OCI-LY3 (cell line): ENCODE data around the gene FCHSD2.
"Not testable (repeated sequence)": the region's sequence is repeated elsewhere in the genome, so short reads cannot be mapped to it uniquely, and the experiment has no call there.

Experiments
- H2AFZ ChIP-seq: fragments of 200-600, 300-600 bp; shearing (Covaris generic); 2 replicates; pipeline ENCODE4 v1.6.0; 2014; ENCODE audit warnings: antibody characterized with exemption, low read depth, low read length
- H3K27ac ChIP-seq: fragments of 200-600, 300-600 bp; sonication (generic); 2 replicates; pipeline ENCODE4 v1.5.1; 2014; ENCODE audit warnings: mild to moderate bottlenecking, low read length, moderate library complexity, mixed read lengths
- H3K27me3 ChIP-seq: fragments of 200-600, 300-600 bp; sonication (generic); 2 replicates; pipeline ENCODE4 v1.6.1; 2014; ENCODE audit warnings: low read depth, low read length, mixed read lengths
- H3K36me3 ChIP-seq: fragments of 200-600, 300-600 bp; sonication (generic); replicated peaks from 2 replicates; pipeline ENCODE3; 2014; ENCODE audit warnings: low read depth, low read length, mixed read lengths
- H3K4me1 ChIP-seq: fragments of 300-600, 200-600 bp; sonication (generic); 2 replicates; pipeline ENCODE4 v1.6.1; 2014; ENCODE audit warnings: low read length, mixed read lengths
- H3K4me2 ChIP-seq: fragments of 200-600, 300-600 bp; sonication (generic); 2 replicates; pipeline ENCODE4 v1.6.1; 2014; ENCODE audit warnings: low read length, mixed read lengths
- H3K4me3 ChIP-seq: fragments of 300-600, 200-600 bp; sonication (generic); 2 replicates; pipeline ENCODE4 v1.5.1; 2014; ENCODE audit warnings: antibody characterized with exemption, mild to moderate bottlenecking, low read length, moderate library complexity
- H3K79me2 ChIP-seq: fragments of 300-600, 200-600 bp; shearing (Covaris generic); 2 replicates; pipeline ENCODE4 v1.6.1; 2014; ENCODE audit warnings: mild to moderate bottlenecking, low read length, mixed read lengths
- H3K9ac ChIP-seq: fragments of 300-600, 200-600 bp; shearing (Covaris generic); 2 replicates; pipeline ENCODE4 v1.6.0; 2014; ENCODE audit warnings: mild to moderate bottlenecking, low read length, moderate library complexity
- H3K9me3 ChIP-seq: fragments of 200-600, 300-600 bp; shearing (Covaris generic); 2 replicates; pipeline ENCODE4 v1.6.1; 2014; ENCODE audit warnings: low read length, mixed read lengths; ENCODE audit not compliant: insufficient read depth
- H4K20me1 ChIP-seq: fragments of 200-600, 300-600 bp; sonication (generic); 2 replicates; pipeline ENCODE4 v1.6.1; 2016; ENCODE audit warnings: low read length, mixed read lengths; ENCODE audit not compliant: insufficient read depth
- EZH2phosphoT487 ChIP-seq: fragments of 200-600 bp; shearing (Covaris generic); IDR thresholded peaks from 2 replicates; pipeline ENCODE4 v1.6.1; 2018; ENCODE audit warnings: antibody characterized with exemption, mixed run types, low read depth
- TF ChIP-seq, protein P1 (sequence below): fragments of 200-600, 300-600 bp; sonication (generic); IDR thresholded peaks from 2 replicates; pipeline ENCODE4 v1.5.1; 2014; ENCODE audit warnings: antibody characterized with exemption, low read length, low read depth

Gene FCHSD2

DNA sequence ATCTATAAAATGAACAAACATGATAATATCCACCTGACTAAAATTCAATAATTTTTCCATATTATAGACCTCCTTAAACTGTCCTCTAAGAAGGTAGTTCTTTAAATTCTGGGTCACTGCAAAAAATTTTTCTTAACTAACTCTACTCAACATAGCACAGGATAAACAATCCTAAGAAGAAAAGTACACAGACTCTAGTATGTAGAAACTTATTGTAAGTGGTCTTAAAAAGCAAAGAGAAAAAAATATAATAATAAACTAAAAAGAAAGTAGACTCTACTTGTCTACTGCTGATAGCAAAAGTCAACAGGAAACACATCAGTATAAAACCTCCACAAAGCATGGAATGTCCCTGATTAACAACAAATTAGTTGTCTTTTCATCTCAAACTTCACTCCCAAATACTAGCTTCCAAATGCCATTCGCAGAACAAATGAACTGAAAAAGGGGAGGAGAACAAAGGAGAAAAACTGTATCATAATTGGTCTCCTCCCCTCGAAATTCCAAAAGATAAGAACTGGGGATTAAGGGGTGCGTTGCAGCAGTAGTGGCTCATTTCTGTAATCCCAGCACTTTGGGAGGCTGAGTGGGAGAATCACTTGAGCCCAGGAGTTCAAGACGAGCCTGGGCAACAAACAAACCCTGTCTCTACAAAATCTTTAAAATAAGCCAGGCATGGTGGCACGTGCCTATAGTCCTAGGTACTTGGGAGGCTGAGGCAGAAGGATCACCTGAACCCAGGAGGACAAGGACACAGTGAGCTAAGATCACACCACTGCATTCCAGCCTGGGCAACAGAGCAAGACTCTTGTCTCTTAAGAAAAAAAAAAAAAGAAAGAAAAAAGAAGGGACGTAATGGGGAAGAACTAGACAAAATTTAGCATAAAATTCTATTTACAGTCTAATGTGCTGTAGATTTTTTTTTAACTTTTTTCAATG is 6.5 kb downstream of the FCHSD2 start:
- H3K79me2 ChIP-seq: peaks cover 100% of the 10 kb centered on the region
- H3K4me2 ChIP-seq: 0 out of 2 replicates have a peak overlapping the region, but pooled peaks have one; percentile 9

DNA sequence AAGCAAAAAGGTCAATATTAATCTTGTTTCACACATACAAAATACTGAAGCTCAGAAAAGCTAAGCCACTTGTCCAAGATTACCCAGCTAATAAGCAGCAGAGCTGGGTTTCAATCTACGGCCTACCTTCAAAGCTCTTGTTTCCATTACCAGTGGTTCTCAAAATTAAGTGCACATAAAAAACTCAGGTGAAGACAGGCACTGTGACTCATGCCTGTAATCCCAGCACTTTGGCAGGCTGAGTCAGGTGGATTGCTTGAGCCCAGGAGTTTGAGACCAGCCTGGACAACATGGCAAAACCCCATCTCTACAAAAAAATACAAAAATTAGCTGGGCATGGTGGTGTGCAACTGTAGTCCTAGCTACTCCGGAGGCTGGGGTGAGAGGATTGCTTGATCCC is 9.8 kb downstream of the FCHSD2 start:
- not testable (repeated sequence) for H3K27me3 ChIP-seq, H3K27ac ChIP-seq, H3K4me2 ChIP-seq, H3K9me3 ChIP-seq, H2AFZ ChIP-seq, H3K9ac ChIP-seq, H3K4me3 ChIP-seq
- Histone ChIP-seq H3K4me1 (peaks cover 24% of the 10 kb centered on the region), H3K79me2 (peaks cover 100% of the 10 kb centered on the region), H4K20me1 (peaks cover 92% of the 10 kb centered on the region), H3K36me3 (peaks cover 75% of the 10 kb centered on the region)

More for the DNA sequence above, 6.5 kb downstream of the FCHSD2 start:
- TF ChIP-seq EZH2phosphoT487: no peak
- TF ChIP-seq, protein P1, sequence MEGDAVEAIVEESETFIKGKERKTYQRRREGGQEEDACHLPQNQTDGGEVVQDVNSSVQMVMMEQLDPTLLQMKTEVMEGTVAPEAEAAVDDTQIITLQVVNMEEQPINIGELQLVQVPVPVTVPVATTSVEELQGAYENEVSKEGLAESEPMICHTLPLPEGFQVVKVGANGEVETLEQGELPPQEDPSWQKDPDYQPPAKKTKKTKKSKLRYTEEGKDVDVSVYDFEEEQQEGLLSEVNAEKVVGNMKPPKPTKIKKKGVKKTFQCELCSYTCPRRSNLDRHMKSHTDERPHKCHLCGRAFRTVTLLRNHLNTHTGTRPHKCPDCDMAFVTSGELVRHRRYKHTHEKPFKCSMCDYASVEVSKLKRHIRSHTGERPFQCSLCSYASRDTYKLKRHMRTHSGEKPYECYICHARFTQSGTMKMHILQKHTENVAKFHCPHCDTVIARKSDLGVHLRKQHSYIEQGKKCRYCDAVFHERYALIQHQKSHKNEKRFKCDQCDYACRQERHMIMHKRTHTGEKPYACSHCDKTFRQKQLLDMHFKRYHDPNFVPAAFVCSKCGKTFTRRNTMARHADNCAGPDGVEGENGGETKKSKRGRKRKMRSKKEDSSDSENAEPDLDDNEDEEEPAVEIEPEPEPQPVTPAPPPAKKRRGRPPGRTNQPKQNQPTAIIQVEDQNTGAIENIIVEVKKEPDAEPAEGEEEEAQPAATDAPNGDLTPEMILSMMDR: no peak
- H3K9me3 ChIP-seq: no peaks in the 10 kb centered on the region
- peaks cover 78% of the 10 kb centered on the region for H3K36me3 ChIP-seq
- H2AFZ ChIP-seq: no peak overlapping the region
- H3K27me3 ChIP-seq: no peaks in the 10 kb centered on the region
- no peak overlapping the region for H3K4me3 ChIP-seq
- peaks cover 42% of the 10 kb centered on the region for H3K4me1 ChIP-seq
- no peak overlapping the region for H3K9ac ChIP-seq
- H4K20me1 ChIP-seq: peaks cover 83% of the 10 kb centered on the region
- H3K27ac ChIP-seq: 0 out of 2 replicates have a peak overlapping the region, but pooled peaks have one; percentile 2

DNA sequence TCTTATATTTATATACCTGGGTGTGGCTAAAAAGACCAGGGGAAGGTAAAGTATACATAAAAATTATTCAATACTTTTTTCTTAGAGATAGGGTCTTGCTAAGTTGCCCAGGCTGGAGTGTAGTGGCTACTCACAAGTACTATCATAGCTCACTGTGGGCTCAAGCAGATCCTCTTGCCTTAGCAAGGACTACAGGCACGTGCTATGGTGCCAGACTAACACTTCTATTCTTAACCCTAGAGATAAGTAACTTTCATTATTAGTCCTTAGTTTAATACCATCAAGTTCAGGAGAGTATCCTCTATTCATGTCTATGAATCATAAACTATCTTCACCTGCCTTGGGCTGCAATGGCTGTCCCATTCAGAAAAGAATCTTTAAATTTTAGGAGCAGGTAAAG is 11.9 kb downstream of the FCHSD2 start:
- no peaks in the 10 kb centered on the region for H3K9me3 ChIP-seq

DNA sequence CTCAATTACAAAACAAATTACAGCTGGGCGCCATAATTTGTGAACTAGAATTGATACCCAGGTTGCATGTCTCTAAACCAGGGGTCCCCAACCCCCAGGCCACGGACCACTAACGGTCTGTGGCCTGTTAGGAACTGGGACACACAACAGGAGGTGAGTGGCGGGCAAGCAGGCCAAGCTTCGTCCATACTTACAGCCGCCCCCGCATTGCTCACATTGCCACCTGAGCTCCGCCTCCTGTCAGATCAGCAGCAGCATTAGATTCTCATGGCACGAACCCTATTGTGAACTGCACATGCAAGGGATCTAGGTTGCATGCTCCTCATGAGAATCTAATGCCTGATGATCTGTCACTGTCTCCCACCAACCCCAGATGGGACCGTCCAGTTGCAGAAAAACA is 12.9 kb downstream of the FCHSD2 start:
- peaks cover 79% of the 10 kb centered on the region for H3K36me3 ChIP-seq
- H3K4me3 ChIP-seq: no peak overlapping the region
- no peak overlapping the region for H3K9ac ChIP-seq
- no peak overlapping the region for H3K27ac ChIP-seq
- H3K4me2 ChIP-seq: no peak overlapping the region
- H3K79me2 ChIP-seq: peaks cover 100% of the 10 kb centered on the region
- TF ChIP-seq EZH2phosphoT487: no peak
- TF ChIP-seq, protein P1: no peak
- peaks cover 88% of the 10 kb centered on the region for H4K20me1 ChIP-seq
- H2AFZ ChIP-seq: no peak overlapping the region
- peaks cover 3% of the 10 kb centered on the region for H3K4me1 ChIP-seq
- no peaks in the 10 kb centered on the region for H3K9me3 ChIP-seq
- H3K27me3 ChIP-seq: no peaks in the 10 kb centered on the region

More for the DNA sequence above, 11.9 kb downstream of the FCHSD2 start:
- Histone ChIP-seq H4K20me1 (peaks cover 91% of the 10 kb centered on the region), H3K27me3 (no peaks in the 10 kb centered on the region), H3K27ac (no peak overlapping the region), H3K79me2 (peaks cover 100% of the 10 kb centered on the region), H3K4me1 (peaks cover 5% of the 10 kb centered on the region), H3K4me2 (no peak overlapping the region), H2AFZ (no peak overlapping the region), H3K36me3 (peaks cover 78% of the 10 kb centered on the region), H3K9ac (no peak overlapping the region), H3K4me3 (no peak overlapping the region)
- TF ChIP-seq, protein P1: no peak
- no peak for TF ChIP-seq EZH2phosphoT487
